ENCODE data around the gene TPD52L1.

The TPD52L1 gene

DNA sequence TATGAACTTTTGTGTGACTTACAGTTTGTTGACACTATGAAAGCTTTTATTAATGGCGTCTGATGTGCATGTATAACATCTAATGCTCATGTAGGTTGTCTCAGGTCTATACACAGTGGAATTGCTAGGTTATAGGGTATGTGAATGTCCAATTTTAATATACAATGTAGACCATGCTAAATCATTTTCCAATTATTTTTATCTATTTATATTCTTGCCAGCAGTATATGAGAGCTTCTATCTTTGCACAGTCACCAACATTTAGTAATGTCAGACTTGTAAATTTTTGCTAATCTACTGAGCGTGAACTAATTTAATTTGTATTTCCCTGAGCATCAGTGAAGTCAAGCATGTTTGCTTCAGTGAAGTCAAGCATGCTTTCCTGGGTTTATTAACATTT, 64.4 kb downstream of the TPD52L1 start:
- Mint-ChIP-seq H3K36me3 (ENCODE audit: low read depth) (no peaks in the 10 kb centered on the region), H3K27me3 (peaks cover 7% of the 10 kb centered on the region), H3K4me3 (no peak overlapping the region), H3K4me1 (no peaks in the 10 kb centered on the region), H3K9me3 (no peaks in the 10 kb centered on the region), H3K27ac (no peak overlapping the region)
- DNase-seq (no peak), ATAC-seq (no peak)

GRCh38 chr6:125219361-125219895, 65.9 kb downstream of the TPD52L1 start:
- DNase-seq (no peak), ATAC-seq (no peak)
- Mint-ChIP-seq H3K4me3 (no peak overlapping the region), H3K9me3 (no peaks in the 10 kb centered on the region), H3K27ac (no peak overlapping the region), H3K4me1 (no peaks in the 10 kb centered on the region), H3K27me3 (peaks cover 7% of the 10 kb centered on the region), H3K36me3 (ENCODE audit: low read depth) (no peaks in the 10 kb centered on the region)

DNA sequence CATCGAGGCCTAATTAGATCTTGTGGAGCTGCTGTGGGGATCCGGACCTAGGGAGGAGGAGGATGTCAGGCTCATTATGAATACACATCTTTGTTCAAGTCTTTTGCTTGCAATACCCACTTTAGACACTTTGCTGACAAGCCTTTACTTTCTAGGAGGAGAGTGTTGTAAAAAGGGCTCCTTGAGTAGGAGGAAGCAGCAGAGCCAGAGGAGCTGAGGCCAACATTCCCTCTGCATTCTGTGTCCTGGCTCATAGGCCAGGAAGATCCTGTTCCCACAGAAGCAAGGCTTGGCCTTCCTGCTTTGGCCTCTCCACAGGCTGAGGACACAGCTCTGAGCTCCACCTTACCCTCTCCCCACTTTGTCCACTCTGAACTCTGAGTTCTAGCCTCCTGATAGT, 67.1 kb downstream of the TPD52L1 start:
- Mint-ChIP-seq H3K27me3 (peaks cover 6% of the 10 kb centered on the region), H3K27ac (no peak overlapping the region), H3K9me3 (no peaks in the 10 kb centered on the region), H3K4me1 (no peaks in the 10 kb centered on the region), H3K4me3 (no peak overlapping the region), H3K36me3 (ENCODE audit: low read depth) (no peaks in the 10 kb centered on the region)
- ATAC-seq (no peak), DNase-seq (no peak)

- H3K27ac Mint-ChIP-seq = no peak overlapping the region
- no peaks in the 10 kb centered on the region for H3K36me3 Mint-ChIP-seq (ENCODE audit: low read depth)
- H3K4me1 Mint-ChIP-seq = no peaks in the 10 kb centered on the region
- ATAC-seq (no peak), DNase-seq (no peak)
- no peak overlapping the region for H3K4me3 Mint-ChIP-seq
- H3K9me3 Mint-ChIP-seq = no peaks in the 10 kb centered on the region
- H3K27me3 Mint-ChIP-seq = peaks cover 9% of the 10 kb centered on the region
Measured at GRCh38 chr6:125222531-125223455, 69.2 kb downstream of the TPD52L1 start.

DNA sequence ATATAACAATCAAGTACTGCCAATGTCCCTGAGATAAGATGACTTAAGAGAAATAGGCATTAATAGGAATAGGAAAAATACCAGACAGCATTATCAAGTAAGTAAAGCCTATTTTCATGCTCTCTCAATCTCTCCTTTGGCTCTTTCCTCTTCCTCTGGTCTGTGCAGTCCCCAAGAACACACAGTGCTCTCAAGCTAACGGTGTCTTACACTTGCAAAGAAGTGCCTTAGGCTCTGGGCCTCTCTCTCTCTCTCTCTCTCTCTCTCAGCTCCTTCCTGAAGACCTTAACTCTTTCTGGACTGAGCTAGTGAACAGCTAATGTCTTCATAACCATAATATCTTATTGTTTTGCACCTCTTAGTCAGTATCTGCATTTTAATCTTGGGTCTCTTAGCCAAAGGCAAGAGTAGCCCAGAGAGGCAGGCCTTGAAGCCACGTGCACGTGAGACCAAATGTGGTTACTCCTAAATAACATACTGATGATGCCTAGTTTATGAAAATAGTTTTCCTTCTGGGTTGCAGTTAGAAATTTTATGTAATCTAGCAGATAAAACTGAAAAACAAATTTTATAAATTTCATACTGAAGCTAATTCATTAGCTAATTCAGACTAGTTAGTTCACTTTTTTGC, 70.8 kb downstream of the TPD52L1 start:
- Mint-ChIP-seq H3K27ac (no peak overlapping the region), H3K36me3 (ENCODE audit: low read depth) (no peaks in the 10 kb centered on the region), H3K27me3 (peaks cover 3% of the 10 kb centered on the region), H3K9me3 (no peaks in the 10 kb centered on the region), H3K4me1 (no peaks in the 10 kb centered on the region), H3K4me3 (no peak overlapping the region)
- no peak for DNase-seq
- ATAC-seq = no peak

DNA sequence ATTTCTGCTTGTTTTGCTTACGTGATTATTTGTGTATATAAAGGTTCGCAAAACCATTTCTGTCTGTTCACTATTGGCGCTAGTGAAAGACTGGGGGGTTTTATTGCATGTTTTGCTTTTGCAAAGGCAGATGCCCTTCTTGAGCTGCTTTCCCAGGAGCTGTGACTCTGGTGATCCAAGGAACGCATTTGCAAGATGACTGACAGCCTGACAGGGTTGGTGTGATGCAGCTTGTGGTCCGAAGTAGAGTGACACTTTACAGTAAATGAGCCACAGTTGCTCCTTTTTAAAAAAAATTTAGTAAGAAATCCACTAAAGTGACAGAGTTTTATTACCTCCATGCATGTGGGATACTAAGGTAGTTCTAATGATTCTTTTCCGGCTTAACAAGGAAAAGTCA, 73.7 kb downstream of the TPD52L1 start:
- H3K4me1 Mint-ChIP-seq = no peaks in the 10 kb centered on the region
- peaks cover 3% of the 10 kb centered on the region for H3K27me3 Mint-ChIP-seq
- no peak for ATAC-seq
- no peak overlapping the region for H3K4me3 Mint-ChIP-seq
- H3K27ac Mint-ChIP-seq = no peak overlapping the region
- no peaks in the 10 kb centered on the region for H3K9me3 Mint-ChIP-seq
- H3K36me3 Mint-ChIP-seq (ENCODE audit: low read depth) = no peaks in the 10 kb centered on the region
- DNase-seq = no peak

DNA sequence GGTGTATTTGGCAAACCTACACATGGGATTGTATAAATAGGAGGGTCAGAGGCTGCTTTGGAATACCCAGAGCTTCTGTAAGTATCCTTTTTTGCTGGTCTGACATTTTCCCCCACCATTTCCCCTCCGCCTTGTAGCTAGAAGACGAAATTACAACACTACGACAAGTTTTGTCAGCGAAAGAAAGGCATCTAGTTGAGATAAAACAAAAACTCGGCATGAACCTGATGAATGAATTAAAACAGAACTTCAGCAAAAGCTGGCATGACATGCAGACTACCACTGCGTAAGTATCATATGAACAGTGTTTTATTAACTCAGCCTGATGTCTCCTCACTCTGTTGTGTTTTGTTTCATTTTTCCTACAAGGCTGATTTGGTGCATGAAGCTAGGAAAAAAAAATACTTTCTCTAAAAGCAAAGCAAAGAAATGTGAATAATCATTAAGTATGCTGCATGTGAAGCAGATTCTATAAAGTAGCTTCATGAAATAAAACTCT, 75.5 kb downstream of the TPD52L1 start:
- Mint-ChIP-seq H3K36me3 (ENCODE audit: low read depth) (no peaks in the 10 kb centered on the region), H3K9me3 (no peaks in the 10 kb centered on the region), H3K4me3 (no peak overlapping the region), H3K4me1 (no peaks in the 10 kb centered on the region), H3K27me3 (peaks cover 5% of the 10 kb centered on the region), H3K27ac (no peak overlapping the region)
- ATAC-seq (no peak), DNase-seq (no peak)

GRCh38 chr6:125230674-125231073, 77.1 kb downstream of the TPD52L1 start:
- Mint-ChIP-seq H3K9me3 (no peaks in the 10 kb centered on the region), H3K36me3 (ENCODE audit: low read depth) (no peaks in the 10 kb centered on the region), H3K27me3 (peaks cover 5% of the 10 kb centered on the region), H3K4me1 (no peaks in the 10 kb centered on the region), H3K27ac (no peak overlapping the region), H3K4me3 (no peak overlapping the region)
- ATAC-seq = no peak
- no peak for DNase-seq

GRCh38 chr6:125231133-125231532, 77.6 kb downstream of the TPD52L1 start:
- no peaks in the 10 kb centered on the region for H3K4me1 Mint-ChIP-seq
- no peak overlapping the region for H3K27ac Mint-ChIP-seq
- H3K4me3 Mint-ChIP-seq = no peak overlapping the region
- H3K36me3 Mint-ChIP-seq (ENCODE audit: low read depth) = no peaks in the 10 kb centered on the region
- ATAC-seq = no peak
- no peaks in the 10 kb centered on the region for H3K9me3 Mint-ChIP-seq
- peaks cover 5% of the 10 kb centered on the region for H3K27me3 Mint-ChIP-seq
- no peak for DNase-seq

GRCh38 chr6:125231574-125232343, 78.2 kb downstream of the TPD52L1 start:
- ATAC-seq = no peak
- peaks cover 2% of the 10 kb centered on the region for H3K27me3 Mint-ChIP-seq
- no peaks in the 10 kb centered on the region for H3K4me1 Mint-ChIP-seq
- no peak overlapping the region for H3K27ac Mint-ChIP-seq
- no peaks in the 10 kb centered on the region for H3K9me3 Mint-ChIP-seq
- no peaks in the 10 kb centered on the region for H3K36me3 Mint-ChIP-seq (ENCODE audit: low read depth)
- DNase-seq = no peak
- no peak overlapping the region for H3K4me3 Mint-ChIP-seq

DNA sequence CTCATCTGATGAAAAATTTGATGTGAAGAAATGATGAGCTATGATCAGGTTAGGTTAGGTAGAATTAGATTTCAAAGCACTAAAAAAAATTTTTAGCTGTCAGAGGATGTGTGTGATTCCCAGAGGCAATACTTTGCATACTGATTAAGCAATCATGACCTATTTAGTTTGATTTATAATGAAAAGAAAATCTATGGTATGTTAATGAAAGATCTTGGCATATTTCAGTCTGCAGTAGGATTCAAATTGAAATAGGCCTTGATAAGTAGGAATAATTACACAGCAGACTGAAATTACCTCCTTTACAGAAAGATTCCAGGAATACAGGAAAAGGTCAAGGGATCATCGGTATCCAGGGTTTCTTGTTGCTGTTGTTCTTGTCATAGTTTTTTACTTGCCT, 78.9 kb downstream of the TPD52L1 start:
- Mint-ChIP-seq H3K4me1 (no peaks in the 10 kb centered on the region), H3K4me3 (no peak overlapping the region), H3K9me3 (no peaks in the 10 kb centered on the region), H3K27ac (no peak overlapping the region), H3K36me3 (ENCODE audit: low read depth) (no peaks in the 10 kb centered on the region), H3K27me3 (peaks cover 2% of the 10 kb centered on the region)
- no peak for ATAC-seq
- DNase-seq = no peak

DNA sequence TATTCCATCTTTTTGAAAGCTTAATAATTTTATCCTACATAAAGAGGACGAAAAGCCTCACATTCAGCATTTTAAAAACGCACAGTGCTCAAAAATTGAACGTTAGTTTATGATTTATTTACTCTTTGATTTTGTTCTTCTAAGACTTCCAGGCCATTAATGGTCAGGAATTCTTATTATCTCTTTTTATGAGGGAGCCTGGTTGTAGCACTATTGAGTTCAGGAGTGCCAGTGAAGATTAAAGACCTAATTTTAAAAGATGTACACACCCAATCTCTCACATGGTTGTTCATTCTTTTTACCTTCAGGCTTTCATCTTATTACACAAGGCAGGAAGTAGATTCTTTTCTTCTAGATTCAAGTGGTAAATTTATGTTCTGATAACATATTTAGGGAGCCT, 79.6 kb downstream of the TPD52L1 start:
- Mint-ChIP-seq H3K4me1 (no peaks in the 10 kb centered on the region), H3K36me3 (ENCODE audit: low read depth) (no peaks in the 10 kb centered on the region), H3K4me3 (no peak overlapping the region), H3K27ac (no peak overlapping the region), H3K27me3 (peaks cover 2% of the 10 kb centered on the region), H3K9me3 (no peaks in the 10 kb centered on the region)
- DNase-seq (no peak), ATAC-seq (no peak)

GRCh38 chr6:125236536-125237327, 83.2 kb downstream of the TPD52L1 start:
- DNase-seq (no peak), ATAC-seq (no peak)
- Mint-ChIP-seq H3K4me3 (no peak overlapping the region), H3K4me1 (no peaks in the 10 kb centered on the region), H3K9me3 (peaks cover 22% of the 10 kb centered on the region), H3K36me3 (ENCODE audit: low read depth) (no peaks in the 10 kb centered on the region), H3K27ac (no peak overlapping the region), H3K27me3 (peaks cover 2% of the 10 kb centered on the region)

DNA sequence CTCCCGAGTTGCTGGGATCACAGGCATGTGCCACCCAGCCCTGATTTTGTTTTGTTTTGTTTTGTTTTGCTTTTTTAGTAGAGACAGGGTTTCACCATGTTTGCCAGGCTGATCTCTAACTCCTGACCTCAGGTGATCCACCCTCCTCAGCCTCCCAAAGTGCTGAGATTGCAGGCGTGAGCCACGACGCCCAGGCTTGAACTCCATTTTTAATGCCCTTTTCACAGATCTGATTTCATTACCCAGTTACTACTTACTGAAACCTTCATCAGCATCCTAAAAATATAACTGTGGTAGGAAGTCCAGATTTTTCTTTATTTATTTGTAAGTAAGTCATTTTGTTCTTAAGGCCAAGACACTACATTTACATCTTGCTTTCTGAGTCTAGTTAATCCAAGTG, 84.2 kb downstream of the TPD52L1 start:
- H3K27me3 Mint-ChIP-seq = peaks cover 2% of the 10 kb centered on the region
- no peak overlapping the region for H3K27ac Mint-ChIP-seq
- DNase-seq (no peak), ATAC-seq (no peak)
- H3K4me3 Mint-ChIP-seq = no peak overlapping the region
- no peaks in the 10 kb centered on the region for H3K4me1 Mint-ChIP-seq
- H3K9me3 Mint-ChIP-seq = peaks cover 31% of the 10 kb centered on the region
- no peaks in the 10 kb centered on the region for H3K36me3 Mint-ChIP-seq (ENCODE audit: low read depth)

Measured in activated naive CD8-positive, alpha-beta T cell treated with anti-CD3 and anti-CD28 coated beads, Interleukin-2, amount 50 U/mL, for 24 hours (primary cell).